Immature natural killer cell (primary cell): Measurements from ENCODE around the gene BCOR. TPM values are rescaled to one million over a fixed set of nuclear protein-coding genes. Genes with fewer than 3 reads are reported as not detected.

Experiments used
- DNase-seq, 3 donors: peaks; one replicate each; pipeline ENCODE4 v3.0.0; 2022; ENCODE audit warnings: mixed read lengths in 1 of 3
- H3K27ac Mint-ChIP-seq, 6 donors: one replicate each; pipeline ENCODE4 v1.8.0; 2020; ENCODE audit warnings: mixed read lengths in 6 of 6, mild to moderate bottlenecking in 5 of 6, inconsistent platforms in 4 of 6, moderate library complexity in 3 of 6
- H3K27me3 Mint-ChIP-seq, 3 donors: one replicate each; pipeline ENCODE4 v1.8.0; 2020 to 2021; ENCODE audit warnings: low read depth in 3 of 3, mild to moderate bottlenecking in 3 of 3, mixed read lengths in 3 of 3, moderate library complexity in 3 of 3, inconsistent platforms in 1 of 3
- H3K36me3 Mint-ChIP-seq, 3 donors: one replicate each; pipeline ENCODE4 v1.8.0; 2020; ENCODE audit warnings: mixed read lengths in 3 of 3, inconsistent platforms in 2 of 3, mild to moderate bottlenecking in 2 of 3
- H3K4me1 Mint-ChIP-seq, 2 donors: one replicate each; pipeline ENCODE4 v1.8.0; 2020; ENCODE audit warnings: inconsistent platforms in 2 of 2, mild to moderate bottlenecking in 2 of 2, mixed read lengths in 2 of 2, moderate library complexity in 1 of 2
- H3K4me3 Mint-ChIP-seq, 5 donors: one replicate each; pipeline ENCODE4 v1.8.0; 2020; ENCODE audit warnings: mild to moderate bottlenecking in 5 of 5, mixed read lengths in 5 of 5, inconsistent platforms in 3 of 5, moderate library complexity in 3 of 5
- H3K9me3 Mint-ChIP-seq, 6 donors: one replicate each; pipeline ENCODE4 v1.8.0; 2020; ENCODE audit warnings: mild to moderate bottlenecking in 6 of 6, mixed read lengths in 6 of 6, inconsistent platforms in 4 of 6, moderate library complexity in 3 of 6
- polyA plus RNA-seq, 3 donors: library from polyadenylated mRNA; unstranded; fragments of 300-500 nt; fragmentation: Illumina TruSeq; gene quantifications; one replicate each; pipeline ENCODE4 v1.2.3, GENCODE V29; 2021

Gene BCOR
- polyA plus RNA-seq, 3 donors from 2014 or later = 3.4 to 7.2 TPM; not detected in 1

DNA sequence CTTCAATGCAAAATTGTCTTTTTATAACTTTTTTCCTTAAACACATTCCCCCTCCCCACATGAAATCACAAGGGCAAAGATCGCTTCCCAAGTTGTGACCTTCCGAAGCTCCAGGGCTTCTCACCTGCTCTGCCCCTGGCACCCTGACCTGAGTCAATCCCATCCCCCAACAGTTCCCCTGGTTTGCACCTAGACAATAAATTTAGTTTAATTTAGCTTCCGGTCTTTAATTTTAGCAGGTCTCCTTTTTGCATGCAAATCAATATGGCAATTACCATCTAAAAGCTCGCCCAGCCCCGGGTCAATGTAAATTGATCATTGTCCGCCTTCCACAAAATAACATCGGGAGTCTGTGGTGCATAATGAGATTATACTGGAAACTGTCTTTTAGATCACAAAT lies 6.8 kb downstream of the BCOR start:
- Mint-ChIP-seq H3K27me3 (peaks cover 10 to 46% (median 22%) of the 10 kb centered on the region in 3 donors), H3K4me3 (peak overlapping the region; percentile 36 to 69 (median 62)), H3K27ac (no peak overlapping the region), H3K4me1 (peaks cover 43 to 68% of the 10 kb centered on the region in 2 donors), H3K36me3 (peaks cover 0 to 4% (median 4%) of the 10 kb centered on the region in 3 donors), H3K9me3 (no peaks in the 10 kb centered on the region)
- no peak for DNase-seq

DNA sequence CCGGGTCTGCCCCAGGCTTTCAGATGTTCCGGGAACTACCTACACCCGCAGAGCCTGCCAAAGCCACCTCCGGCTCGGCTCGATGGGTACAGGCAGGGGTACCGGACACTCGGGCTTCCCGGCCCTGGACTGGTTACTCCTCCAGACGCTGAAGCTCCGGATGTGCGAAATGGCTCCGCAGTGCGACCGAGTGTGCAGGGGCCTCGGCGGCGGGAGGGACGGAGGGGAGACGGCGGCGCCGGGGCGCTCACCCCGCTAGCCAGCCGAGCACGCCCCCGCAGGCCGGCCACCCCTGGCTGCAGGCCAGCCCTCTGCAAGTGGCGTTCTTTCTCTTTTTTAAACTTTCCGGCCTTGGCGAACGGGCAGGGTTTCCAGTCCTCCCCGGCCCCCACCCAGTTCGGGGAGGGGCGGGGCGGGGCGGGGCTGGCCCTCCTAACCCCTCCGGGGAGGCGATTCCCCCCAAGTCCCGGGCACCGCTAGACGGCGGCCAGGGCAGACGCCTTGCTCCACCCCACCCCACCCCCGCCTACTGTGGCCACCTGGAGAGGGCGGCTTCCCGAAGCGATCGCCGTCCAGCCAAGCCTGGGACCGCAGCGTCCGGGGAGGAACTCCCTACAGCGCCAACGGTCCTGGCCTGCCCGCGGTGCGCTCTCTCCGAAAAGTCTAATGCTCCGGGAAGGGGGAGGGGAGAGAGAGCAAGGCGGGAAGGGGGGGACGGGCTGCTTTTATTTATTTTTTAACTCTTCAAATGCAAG lies 7.5 kb downstream of the BCOR start:
- Mint-ChIP-seq H3K36me3 (peaks cover 0 to 4% (median 4%) of the 10 kb centered on the region in 3 donors), H3K4me1 (peaks cover 43 to 65% of the 10 kb centered on the region in 2 donors), H3K27me3 (peaks cover 5 to 46% (median 18%) of the 10 kb centered on the region in 3 donors), H3K9me3 (no peaks in the 10 kb centered on the region), H3K4me3 (peak overlapping the region; percentile 62 to 69 (median 68)), H3K27ac (no peak overlapping the region)
- peak; percentile 31 to 47 (median 33) for DNase-seq

DNA sequence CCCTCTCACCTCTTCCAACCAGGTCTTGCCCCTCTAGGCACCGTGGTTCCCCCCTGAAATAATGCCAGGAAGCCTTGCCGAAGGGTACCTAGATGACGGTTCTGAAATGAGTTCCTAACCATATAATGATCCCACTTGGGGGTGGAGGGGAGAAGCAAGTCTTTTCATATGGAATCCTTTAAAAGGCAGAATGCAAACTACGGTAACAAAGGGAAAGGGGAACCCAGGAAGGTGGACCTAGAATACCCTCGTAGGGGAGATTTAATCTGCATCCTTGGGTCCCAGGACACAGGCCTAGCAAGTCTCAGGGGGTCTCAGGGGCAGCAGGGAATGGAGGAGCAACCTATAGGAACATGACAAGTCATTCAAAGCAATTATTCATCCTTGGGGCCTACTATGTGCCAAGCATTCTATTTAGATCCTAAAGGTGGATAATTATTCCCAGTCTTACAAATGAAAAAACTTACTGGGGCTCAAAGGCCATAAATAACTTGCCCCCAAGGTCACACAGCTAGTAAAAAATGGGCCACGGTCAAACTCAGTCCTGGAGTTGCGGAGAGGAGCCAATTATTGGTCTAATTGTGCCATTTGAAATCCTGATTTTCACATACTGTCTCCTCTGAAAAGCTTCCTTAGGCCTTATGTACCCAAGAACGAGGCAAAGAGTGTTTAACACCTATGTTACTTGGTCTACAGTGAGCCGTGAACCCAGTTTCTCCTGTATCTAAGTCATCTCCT lies 8.8 kb downstream of the BCOR start:
- no peak for DNase-seq
- no peaks in the 10 kb centered on the region for H3K9me3 Mint-ChIP-seq
- H3K27ac Mint-ChIP-seq = peak overlapping the region in 1 of 6 donors; percentile 64
- peak overlapping the region; percentile 20 to 68 (median 62) for H3K4me3 Mint-ChIP-seq
- peaks cover 49 to 71% of the 10 kb centered on the region in 2 donors for H3K4me1 Mint-ChIP-seq
- H3K36me3 Mint-ChIP-seq = peaks cover 0 to 4% (median 4%) of the 10 kb centered on the region in 3 donors
- H3K27me3 Mint-ChIP-seq = peaks cover 1 to 42% (median 17%) of the 10 kb centered on the region in 3 donors

DNA sequence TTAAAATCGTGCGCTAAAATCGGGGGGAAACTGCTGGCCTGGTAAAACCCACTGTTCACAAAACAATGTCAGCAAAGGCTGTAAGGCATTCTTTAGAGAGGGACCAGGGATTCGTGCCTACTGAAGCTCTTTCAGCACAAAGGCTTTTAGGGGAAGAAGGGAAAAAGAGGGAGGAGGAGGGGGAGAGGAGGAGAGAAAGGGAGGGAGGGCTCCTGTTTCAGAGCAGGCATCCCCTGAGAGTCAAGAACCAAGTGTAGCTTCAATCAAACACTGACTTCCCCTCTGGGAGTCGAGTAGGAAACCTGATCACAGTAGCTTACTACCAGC lies 9.5 kb downstream of the BCOR start:
- no peak overlapping the region for H3K4me3 Mint-ChIP-seq
- peaks cover 1 to 38% (median 14%) of the 10 kb centered on the region in 3 donors for H3K27me3 Mint-ChIP-seq
- no peaks in the 10 kb centered on the region for H3K9me3 Mint-ChIP-seq
- H3K4me1 Mint-ChIP-seq = peaks cover 46 to 66% of the 10 kb centered on the region in 2 donors
- H3K36me3 Mint-ChIP-seq = peaks cover 0 to 4% (median 4%) of the 10 kb centered on the region in 3 donors
- H3K27ac Mint-ChIP-seq = peak overlapping the region in 1 of 6 donors; percentile 53
- DNase-seq = no peak

DNA sequence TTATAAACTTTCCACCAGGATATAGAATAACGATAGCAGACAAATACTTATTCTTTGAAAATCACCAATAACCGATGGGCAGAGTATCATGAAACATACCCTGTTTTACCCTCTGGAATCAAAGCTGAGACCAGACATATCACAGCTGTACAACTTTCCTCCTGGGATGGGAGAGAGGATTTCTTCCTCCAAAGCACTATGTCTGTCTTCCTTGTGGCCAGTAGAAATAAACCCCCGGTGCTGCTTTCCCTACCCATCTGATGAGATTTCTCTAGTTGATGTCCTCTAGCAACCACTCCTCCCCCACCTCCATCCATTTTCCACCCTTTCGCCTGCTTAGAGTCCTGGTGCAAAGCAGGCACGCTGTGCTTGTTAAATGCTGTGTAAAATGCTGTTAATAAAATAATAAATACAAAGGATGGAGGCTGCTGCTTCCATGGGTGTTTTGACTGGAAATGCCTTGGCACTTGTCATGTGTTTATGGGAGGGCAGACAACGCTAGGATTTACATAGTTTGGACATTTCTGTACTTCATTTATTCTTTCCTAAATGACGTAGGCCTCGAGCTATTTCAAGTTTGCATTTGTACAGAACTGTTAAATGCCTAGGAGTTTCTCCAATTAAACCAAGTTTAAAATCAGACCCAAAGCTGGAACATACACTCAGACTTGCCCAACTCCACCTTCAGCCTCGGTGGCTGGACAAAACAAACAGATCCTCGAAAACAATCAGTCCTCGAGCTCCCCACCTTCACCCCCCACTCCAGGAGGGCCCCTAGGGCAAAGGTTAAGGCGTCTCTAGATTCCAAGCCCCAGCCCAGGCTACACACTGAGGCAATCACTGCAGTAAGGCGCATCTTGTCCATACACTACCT lies 10.1 kb downstream of the BCOR start:
- H3K4me3 Mint-ChIP-seq = no peak overlapping the region
- H3K9me3 Mint-ChIP-seq = no peaks in the 10 kb centered on the region
- H3K27ac Mint-ChIP-seq = peak overlapping the region in 1 of 6 donors; percentile 53

DNA sequence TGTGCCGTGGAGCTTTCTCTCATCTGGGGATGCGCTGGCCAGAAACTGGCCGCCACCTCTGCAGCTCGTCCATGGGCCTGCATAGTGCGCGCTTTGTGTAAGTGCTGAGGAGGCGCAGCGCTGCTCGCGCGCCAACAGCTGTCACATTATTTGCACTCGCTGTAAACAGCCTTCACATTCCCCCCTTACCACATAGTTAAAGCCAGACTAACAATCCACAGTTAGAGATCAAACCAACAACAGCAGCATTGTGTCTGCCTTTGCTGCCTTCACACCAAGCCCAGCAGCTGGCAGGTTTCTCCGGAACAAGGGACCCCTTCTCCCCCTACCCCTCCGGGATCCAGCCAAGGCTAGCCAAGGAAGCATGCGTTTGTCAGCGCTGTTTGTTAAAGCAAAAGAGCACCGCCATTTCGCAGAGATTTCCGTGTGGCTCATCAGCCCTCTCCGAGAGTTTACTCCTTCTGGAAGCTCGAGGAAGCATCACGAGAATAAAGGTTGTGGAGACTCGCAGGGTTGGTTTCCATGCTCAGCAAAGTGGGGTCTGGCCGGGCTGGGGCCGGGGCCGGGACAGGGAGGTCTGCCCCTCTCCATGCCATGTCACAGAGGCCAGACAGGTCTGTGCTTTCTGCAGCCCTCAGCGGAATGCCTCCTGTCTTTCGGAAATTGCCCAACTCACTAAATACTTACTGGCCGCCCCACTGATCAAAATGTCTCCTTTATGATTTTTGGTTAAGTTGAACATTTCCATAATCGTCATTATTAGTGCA lies 11.0 kb downstream of the BCOR start:
- H3K27ac Mint-ChIP-seq = no peak overlapping the region
- peaks cover 46 to 65% of the 10 kb centered on the region in 2 donors for H3K4me1 Mint-ChIP-seq
- no peaks in the 10 kb centered on the region for H3K36me3 Mint-ChIP-seq
- DNase-seq = no peak
- H3K27me3 Mint-ChIP-seq = peaks cover 0 to 30% (median 11%) of the 10 kb centered on the region in 3 donors
- no peaks in the 10 kb centered on the region for H3K9me3 Mint-ChIP-seq
- no peak overlapping the region for H3K4me3 Mint-ChIP-seq

More for the DNA sequence above, 10.1 kb downstream of the BCOR start:
- Mint-ChIP-seq H3K27me3 (peaks cover 1 to 33% (median 12%) of the 10 kb centered on the region in 3 donors), H3K36me3 (peaks cover 0 to 4% (median 3%) of the 10 kb centered on the region in 3 donors), H3K4me1 (peaks cover 45 to 62% of the 10 kb centered on the region in 2 donors)
- no peak for DNase-seq

DNA sequence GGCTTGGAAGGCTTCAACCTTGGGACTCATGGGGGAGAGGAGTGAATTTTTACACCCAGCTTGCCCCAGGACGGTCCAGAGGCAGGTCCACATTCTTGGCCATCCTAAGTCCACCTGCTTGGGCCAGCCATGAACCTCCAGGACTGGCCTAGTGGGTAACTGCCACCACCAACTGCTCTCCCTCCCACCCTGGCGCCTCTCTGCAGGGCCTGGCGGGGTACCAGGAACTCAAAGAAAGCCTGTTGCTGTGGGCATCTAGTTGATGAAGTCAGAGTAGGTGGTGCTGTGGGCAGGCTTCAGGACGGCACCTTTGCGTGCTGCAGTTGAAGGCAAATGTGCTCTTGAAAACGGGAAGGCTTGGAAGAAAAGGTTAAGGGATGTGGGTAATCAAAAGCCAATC lies 12.0 kb downstream of the BCOR start:
- no peaks in the 10 kb centered on the region for H3K9me3 Mint-ChIP-seq
- H3K36me3 Mint-ChIP-seq = no peaks in the 10 kb centered on the region
- no peak overlapping the region for H3K4me3 Mint-ChIP-seq
- no peak for DNase-seq
- peaks cover 0 to 23% (median 8%) of the 10 kb centered on the region in 3 donors for H3K27me3 Mint-ChIP-seq
- H3K27ac Mint-ChIP-seq = no peak overlapping the region
- peaks cover 43 to 66% of the 10 kb centered on the region in 2 donors for H3K4me1 Mint-ChIP-seq

DNA sequence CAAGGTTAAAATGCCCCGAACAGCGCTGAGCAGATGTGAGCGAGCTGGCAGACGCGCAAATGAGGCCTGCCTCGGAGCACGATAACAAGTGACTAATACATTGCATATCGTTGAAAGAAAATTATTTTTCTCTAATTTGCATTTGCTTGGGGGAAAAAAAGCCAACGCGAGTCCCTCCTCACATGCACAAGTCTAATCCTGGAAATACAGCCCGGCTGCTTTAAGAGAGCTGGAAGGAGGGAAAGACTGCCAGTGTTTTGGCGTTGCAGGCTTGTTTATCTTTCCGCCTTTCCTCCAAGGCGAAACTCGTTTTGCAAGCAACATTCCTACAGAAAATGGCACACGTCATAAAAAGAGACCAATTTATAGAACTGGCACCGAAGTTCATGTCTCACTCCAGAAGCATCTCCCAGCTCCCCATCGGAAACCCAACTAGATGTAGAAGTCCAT lies 12.6 kb downstream of the BCOR start:
- peaks cover 0 to 23% (median 8%) of the 10 kb centered on the region in 3 donors for H3K27me3 Mint-ChIP-seq
- H3K27ac Mint-ChIP-seq = no peak overlapping the region
- peaks cover 42 to 63% of the 10 kb centered on the region in 2 donors for H3K4me1 Mint-ChIP-seq
- H3K36me3 Mint-ChIP-seq = no peaks in the 10 kb centered on the region
- DNase-seq = no peak
- peak overlapping the region in 1 of 5 donors; percentile 38 for H3K4me3 Mint-ChIP-seq
- H3K9me3 Mint-ChIP-seq = no peaks in the 10 kb centered on the region

DNA sequence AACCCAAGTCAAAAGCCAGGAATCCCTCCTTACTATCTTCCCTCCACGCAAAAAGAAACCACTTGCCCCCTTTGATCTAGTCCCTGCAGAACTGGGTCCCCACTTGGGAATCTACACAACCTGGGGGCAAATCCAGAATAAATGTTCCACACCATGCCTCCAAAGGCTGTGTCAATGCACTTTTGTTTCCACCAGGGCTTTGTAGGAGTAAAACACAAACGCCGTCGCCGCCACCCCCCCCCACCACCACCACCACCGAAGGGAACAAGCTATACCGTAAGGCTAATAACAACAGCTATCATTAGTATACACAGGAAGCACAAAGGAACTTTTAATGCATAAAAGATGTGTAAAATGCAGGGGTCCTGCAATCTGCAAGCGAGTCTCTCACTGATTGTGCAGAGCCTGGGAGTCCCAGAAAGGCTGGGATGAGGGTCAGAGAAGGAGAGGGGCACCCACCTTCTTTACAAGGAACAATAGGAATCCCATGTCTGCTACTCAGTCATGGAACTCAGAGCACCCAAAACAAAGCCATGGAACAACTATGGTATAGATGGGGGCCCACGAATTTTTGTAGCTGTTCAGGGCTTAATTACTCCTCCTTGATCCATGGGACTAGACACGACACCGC lies 13.2 kb downstream of the BCOR start:
- Mint-ChIP-seq H3K4me1 (peaks cover 40 to 59% of the 10 kb centered on the region in 2 donors), H3K4me3 (peak overlapping the region; percentile 62 to 81 (median 67)), H3K9me3 (no peaks in the 10 kb centered on the region), H3K36me3 (no peaks in the 10 kb centered on the region), H3K27ac (peak overlapping the region in 1 of 6 donors; percentile 31), H3K27me3 (peaks cover 0 to 23% (median 7%) of the 10 kb centered on the region in 3 donors)
- DNase-seq = no peak

DNA sequence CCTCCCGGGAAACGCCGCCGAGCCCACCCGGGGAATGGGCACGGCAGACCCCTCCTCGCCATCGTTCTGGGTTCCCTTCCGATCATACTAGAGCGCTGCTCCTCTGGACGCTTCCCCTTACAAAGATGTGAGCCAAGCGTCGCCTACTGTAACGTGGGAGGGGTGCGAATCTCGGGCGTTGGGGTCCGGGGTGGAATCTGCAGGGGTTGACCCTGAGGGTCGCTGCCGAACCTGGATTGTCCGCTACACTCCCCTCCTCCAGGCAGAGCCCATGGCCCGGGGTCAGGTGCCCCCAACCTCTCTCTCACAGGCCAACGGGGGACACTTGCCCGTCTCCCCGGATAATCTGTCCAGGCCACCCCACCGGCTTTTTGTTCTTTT lies 13.8 kb downstream of the BCOR start:
- Mint-ChIP-seq H3K27me3 (peaks cover 0 to 20% (median 5%) of the 10 kb centered on the region in 3 donors), H3K4me1 (peaks cover 34 to 53% of the 10 kb centered on the region in 2 donors), H3K4me3 (peak overlapping the region; percentile 62 to 81 (median 67)), H3K27ac (peak overlapping the region in 1 of 6 donors; percentile 31), H3K36me3 (no peaks in the 10 kb centered on the region), H3K9me3 (no peaks in the 10 kb centered on the region)
- no peak for DNase-seq

DNA sequence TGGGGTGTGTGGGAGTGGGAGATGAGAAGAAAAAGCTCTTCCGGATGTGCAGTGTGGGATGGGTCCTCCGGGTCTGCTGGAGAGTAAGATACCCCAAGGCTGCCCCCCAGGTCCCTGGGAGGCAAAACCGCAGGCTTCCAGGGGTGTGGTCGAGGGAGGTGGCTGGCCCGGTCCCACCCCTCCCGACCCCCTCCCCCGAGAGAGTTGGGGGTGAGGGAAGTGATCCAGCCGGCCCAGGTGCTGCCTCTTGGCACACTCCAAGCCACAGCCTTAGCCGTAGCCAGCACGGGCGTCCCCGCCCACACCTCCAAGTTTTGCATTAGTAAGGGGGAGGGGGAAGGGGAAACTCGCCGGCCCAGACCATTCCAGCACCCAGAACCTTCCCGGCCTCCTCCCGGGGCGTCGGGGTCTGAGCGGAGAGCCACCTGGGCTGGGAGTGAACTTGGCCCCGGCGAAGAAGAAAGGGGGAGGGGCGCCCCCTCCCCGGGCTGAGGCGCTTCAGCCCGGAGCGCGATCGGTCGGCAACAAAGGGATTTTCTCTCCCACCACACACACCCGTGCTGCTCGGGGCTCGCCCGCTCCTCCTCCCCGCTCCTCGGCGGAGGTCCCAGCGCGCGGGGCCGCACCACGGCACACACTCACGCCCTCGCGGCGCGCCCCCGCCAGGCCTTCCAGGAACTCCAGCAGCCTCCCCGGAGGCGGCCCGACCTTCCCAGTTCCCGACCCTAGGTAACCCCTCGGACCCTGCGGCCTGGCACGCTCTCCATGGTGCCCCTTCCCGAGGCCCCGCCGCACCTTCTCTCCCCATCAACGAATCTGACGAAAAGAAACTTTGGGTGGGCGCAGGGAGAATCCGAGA lies 14.4 kb downstream of the BCOR start:
- Mint-ChIP-seq H3K4me3 (peak overlapping the region; percentile 62 to 81 (median 67)), H3K4me1 (peaks cover 28 to 48% of the 10 kb centered on the region in 2 donors), H3K27me3 (peaks cover 0 to 19% (median 5%) of the 10 kb centered on the region in 3 donors), H3K9me3 (no peaks in the 10 kb centered on the region), H3K36me3 (no peaks in the 10 kb centered on the region), H3K27ac (no peak overlapping the region)
- no peak for DNase-seq
